Ishikawa (cell line): ENCODE data around the gene NNT.

ENCODE experiments used
- CEBPB ChIP-seq: IDR thresholded peaks from 2 replicates; pipeline ENCODE4 v1.6.1; 2012
- CREB1 ChIP-seq: IDR thresholded peaks from 2 replicates; pipeline ENCODE4 v1.6.1; 2012; ENCODE audit warnings: low read depth
- EGR1 ChIP-seq: IDR thresholded peaks from 2 replicates; pipeline ENCODE4 v1.6.1; 2012
- EP300 ChIP-seq: IDR thresholded peaks from 2 replicates; pipeline ENCODE4 v1.6.1; 2012; ENCODE audit warnings: borderline replicate concordance
- RAD21 ChIP-seq: IDR thresholded peaks from 2 replicates; pipeline ENCODE4 v1.6.1; 2012; ENCODE audit warnings: low read depth
- REST ChIP-seq: IDR thresholded peaks from 2 replicates; pipeline ENCODE4 v1.6.1; 2012; ENCODE audit warnings: low read depth, mild to moderate bottlenecking
- TAF1 ChIP-seq: IDR thresholded peaks from 2 replicates; pipeline ENCODE4 v1.6.1; 2012; ENCODE audit warnings: low read depth, mild to moderate bottlenecking
- TCF12 ChIP-seq: IDR thresholded peaks from 2 replicates; pipeline ENCODE4 v1.6.1; 2012; ENCODE audit warnings: low read depth

GRCh38 chr5:43699910-43700309, 96.9 kb downstream of the NNT start:
- no peak for TF ChIP-seq REST
- no peak for TF ChIP-seq CREB1
- TF ChIP-seq RAD21 = no peak
- TF ChIP-seq TCF12 = no peak
- no peak for TF ChIP-seq EGR1
- TF ChIP-seq TAF1 = no peak
- TF ChIP-seq CEBPB = no peak
- TF ChIP-seq EP300 = no peak
